Measurements from ENCODE around the gene NPY5R. TPM values are rescaled to one million over a fixed set of nuclear protein-coding genes. Genes with fewer than 3 reads are reported as not detected.

NPY5R gene
- total RNA-seq, 3 donors from 2014 or later = 1.6 to 4.6 (median 1.6) TPM

- no peaks in the 10 kb centered on the region for H3K9me3 ChIP-seq
- H3K36me3 ChIP-seq = no peaks in the 10 kb centered on the region
- no peaks in the 10 kb centered on the region for H3K4me1 ChIP-seq
- H3K27ac ChIP-seq = no peak overlapping the region
- no peak for DNase-seq (ENCODE audit: low spot score in 2 of 2)
- no peaks in the 10 kb centered on the region for H3K27me3 ChIP-seq
- no peak overlapping the region for H3K4me3 ChIP-seq
- TF ChIP-seq POLR2A (IDR thresholded peaks at IDR 0.05) (no peak), CTCF (IDR thresholded peaks at IDR 0.05) (no peak), POLR2AphosphoS5 (IDR thresholded peaks at IDR 0.05) (no peak)
- intact Hi-C loops (cut with DNase I; ENCODE audit: low total_unique reads) = no loop called here
Measured at GRCh38 chr4:163372029-163372428, 28.3 kb downstream of the NPY5R start.

- H3K9me3 ChIP-seq = no peaks in the 10 kb centered on the region
- no peaks in the 10 kb centered on the region for H3K4me1 ChIP-seq
- DNase-seq (ENCODE audit: low spot score in 2 of 2) = no peak
- H3K4me3 ChIP-seq = no peak overlapping the region
- H3K36me3 ChIP-seq = no peaks in the 10 kb centered on the region
- H3K27ac ChIP-seq = no peak overlapping the region
- intact Hi-C loops (cut with DNase I; ENCODE audit: low total_unique reads) = no loop called here
- no peaks in the 10 kb centered on the region for H3K27me3 ChIP-seq
- TF ChIP-seq CTCF (IDR thresholded peaks at IDR 0.05) = no peak
- no peak for TF ChIP-seq POLR2A (IDR thresholded peaks at IDR 0.05)
- no peak for TF ChIP-seq POLR2AphosphoS5 (IDR thresholded peaks at IDR 0.05)
Measured at GRCh38 chr4:163378661-163379060, 35.0 kb downstream of the NPY5R start.

- H3K4me1 ChIP-seq = no peaks in the 10 kb centered on the region
- H3K27me3 ChIP-seq = no peaks in the 10 kb centered on the region
- intact Hi-C loops (cut with DNase I; ENCODE audit: low total_unique reads) = no loop called here
- H3K36me3 ChIP-seq = no peaks in the 10 kb centered on the region
- no peaks in the 10 kb centered on the region for H3K9me3 ChIP-seq
- DNase-seq (ENCODE audit: low spot score in 2 of 2) = no peak
- H3K27ac ChIP-seq = no peak overlapping the region
- TF ChIP-seq POLR2AphosphoS5 (IDR thresholded peaks at IDR 0.05) = no peak
- no peak for TF ChIP-seq CTCF (IDR thresholded peaks at IDR 0.05)
- TF ChIP-seq POLR2A (IDR thresholded peaks at IDR 0.05) = no peak
- no peak overlapping the region for H3K4me3 ChIP-seq
Measured at GRCh38 chr4:163380703-163381102, 37.0 kb downstream of the NPY5R start.

GRCh38 chr4:163382178-163382869 is 38.6 kb downstream of the NPY5R start:
- Histone ChIP-seq H3K36me3 (no peaks in the 10 kb centered on the region), H3K4me1 (no peaks in the 10 kb centered on the region), H3K9me3 (no peaks in the 10 kb centered on the region), H3K27me3 (no peaks in the 10 kb centered on the region), H3K4me3 (no peak overlapping the region), H3K27ac (no peak overlapping the region)
- DNase-seq (ENCODE audit: low spot score in 2 of 2) = no peak
- intact Hi-C loops (cut with DNase I; ENCODE audit: low total_unique reads) = no loop called here
- TF ChIP-seq POLR2AphosphoS5 (IDR thresholded peaks at IDR 0.05) = no peak
- no peak for TF ChIP-seq CTCF (IDR thresholded peaks at IDR 0.05)
- TF ChIP-seq POLR2A (IDR thresholded peaks at IDR 0.05) = no peak

- Histone ChIP-seq H3K9me3 (no peaks in the 10 kb centered on the region), H3K27ac (no peak overlapping the region), H3K36me3 (no peaks in the 10 kb centered on the region), H3K4me3 (no peak overlapping the region), H3K4me1 (no peaks in the 10 kb centered on the region), H3K27me3 (no peaks in the 10 kb centered on the region)
- DNase-seq (ENCODE audit: low spot score in 2 of 2) = no peak
- TF ChIP-seq POLR2A (IDR thresholded peaks at IDR 0.05) (no peak), CTCF (IDR thresholded peaks at IDR 0.05) (no peak), POLR2AphosphoS5 (IDR thresholded peaks at IDR 0.05) (no peak)
- intact Hi-C loops (cut with DNase I; ENCODE audit: low total_unique reads) = no loop called here
Measured at GRCh38 chr4:163384434-163384833, 40.7 kb downstream of the NPY5R start.

Data from breast epithelium (tissue), 4 donors.